Hepatocyte (in vitro differentiated cells): Measurements from ENCODE around the gene ESD. TPM values are rescaled to one million over a fixed set of nuclear protein-coding genes. Genes with fewer than 3 reads are reported as not detected.

Source experiments
- DNase-seq: peaks from one replicate; pipeline ENCODE4 v3.0.0-alpha.2; 2016; ENCODE audit warnings: low spot score
- H2AFZ ChIP-seq: fragments of 200-600 bp; sonication (generic); 2 replicates; pipeline ENCODE4 v1.6.0; 2016; ENCODE audit warnings: antibody characterized with exemption, mild to moderate bottlenecking
- H3K27ac ChIP-seq: fragments of 200-600 bp; sonication (generic); 2 replicates; pipeline ENCODE4 v1.5.1; 2016; ENCODE audit warnings: mild to moderate bottlenecking
- H3K27me3 ChIP-seq: fragments of 200-600 bp; sonication (generic); 2 replicates; pipeline ENCODE4 v1.6.1; 2016
- H3K36me3 ChIP-seq: fragments of 200-600 bp; sonication (generic); replicated peaks from 2 replicates; pipeline ENCODE4 v1.5.1; 2016; ENCODE audit warnings: low read depth; ENCODE audit not compliant: insufficient read depth
- H3K4me1 ChIP-seq: fragments of 200-600 bp; sonication (generic); 2 replicates; pipeline ENCODE4 v1.5.1; 2016; ENCODE audit warnings: mild to moderate bottlenecking, moderate library complexity; ENCODE audit not compliant: insufficient read depth
- H3K4me2 ChIP-seq: fragments of 200-600 bp; sonication (generic); 2 replicates; pipeline ENCODE4 v1.6.0; 2016
- H3K4me3 ChIP-seq: fragments of 200-600 bp; sonication (generic); 2 replicates; pipeline ENCODE4 v1.5.1; 2016; ENCODE audit warnings: mild to moderate bottlenecking
- H3K79me2 ChIP-seq: fragments of 200-600 bp; sonication (generic); 2 replicates; pipeline ENCODE4 v1.6.0; 2017; ENCODE audit warnings: mild to moderate bottlenecking
- H3K9me2 ChIP-seq: fragments of 200-600 bp; sonication (generic); replicated peaks from 2 replicates; pipeline ENCODE4 v1.6.0; 2017; ENCODE audit warnings: mild to moderate bottlenecking; ENCODE audit not compliant: insufficient read depth
- H3K9me3 ChIP-seq: fragments of 200-600 bp; sonication (generic); 2 replicates; pipeline ENCODE4 v1.5.1; 2016; ENCODE audit warnings: low read depth, mild to moderate bottlenecking
- H4K20me1 ChIP-seq: fragments of 200-600 bp; sonication (generic); 2 replicates; pipeline ENCODE4 v1.6.0; 2016; ENCODE audit warnings: mild to moderate bottlenecking; ENCODE audit not compliant: insufficient read depth, poor library complexity, severe bottlenecking
- CTCF ChIP-seq: fragments of 200-600 bp; sonication (generic); IDR thresholded peaks from 2 replicates; pipeline ENCODE4 v1.5.1; 2016; ENCODE audit warnings: antibody characterized with exemption, mild to moderate bottlenecking; ENCODE audit not compliant: poor library complexity
- EZH2 ChIP-seq: fragments of 200-600 bp; sonication (generic); IDR thresholded peaks from 2 replicates; pipeline ENCODE4 v1.6.1; 2016; ENCODE audit warnings: antibody characterized with exemption, mild to moderate bottlenecking, borderline replicate concordance
- EZH2phosphoT487 ChIP-seq: fragments of 200-600 bp; sonication (generic); IDR thresholded peaks from one replicate; pipeline ENCODE4 v1.6.1; 2018; ENCODE audit warnings: antibody characterized with exemption, mild to moderate bottlenecking, low read depth, moderate library complexity; ENCODE audit not compliant: unreplicated experiment, severe bottlenecking
- WGBS: methylation state at CpG from one replicate; pipeline ENCODE4 v1.1.6; 2016; ENCODE audit warnings: low lambda C conversion rate; ENCODE audit errors: missing lambda C conversion rate; 5-methylcytosine and 5-hydroxymethylcytosine counted together
- polyA plus RNA-seq: library from polyadenylated mRNA; unstranded; fragments of >200 nt; fragmentation: Nextera tagmentation; extraction: Ambion mirVana; gene quantifications from 2 replicates; pipeline ENCODE4 v1.2.1, GENCODE V29; 2016
- total RNA-seq: library from RNA; depleted of rRNA; stranded (reverse); fragments of >200 nt; gene quantifications from 2 replicates; pipeline ENCODE4 v1.2.3, GENCODE V29; 2014

The ESD gene
- total and polyA plus RNA-seq, 2 experiments from 2014 or later = 127 to 129 TPM

- no peak overlapping the region for H2AFZ ChIP-seq
- no peaks in the 10 kb centered on the region for H3K4me1 ChIP-seq
- no peak for TF ChIP-seq CTCF
- no peak for TF ChIP-seq EZH2
- no peak for TF ChIP-seq EZH2phosphoT487
- H3K9me2 ChIP-seq = no peaks in the 10 kb centered on the region
- DNase-seq = no peak
- no peak overlapping the region for H3K4me2 ChIP-seq
- no peaks in the 10 kb centered on the region for H3K79me2 ChIP-seq
- no peaks in the 10 kb centered on the region for H4K20me1 ChIP-seq
- no peak overlapping the region for H3K27ac ChIP-seq
- WGBS = 89% methylated on average over 7 of the region's 7 CpGs
- H3K9me3 ChIP-seq = no peaks in the 10 kb centered on the region
- H3K4me3 ChIP-seq = no peak overlapping the region
- no peaks in the 10 kb centered on the region for H3K36me3 ChIP-seq
- H3K27me3 ChIP-seq = no peaks in the 10 kb centered on the region
These were observed 44.9 kb downstream of the ESD start for GRCh38 chr13:46751811-46752635.

DNA sequence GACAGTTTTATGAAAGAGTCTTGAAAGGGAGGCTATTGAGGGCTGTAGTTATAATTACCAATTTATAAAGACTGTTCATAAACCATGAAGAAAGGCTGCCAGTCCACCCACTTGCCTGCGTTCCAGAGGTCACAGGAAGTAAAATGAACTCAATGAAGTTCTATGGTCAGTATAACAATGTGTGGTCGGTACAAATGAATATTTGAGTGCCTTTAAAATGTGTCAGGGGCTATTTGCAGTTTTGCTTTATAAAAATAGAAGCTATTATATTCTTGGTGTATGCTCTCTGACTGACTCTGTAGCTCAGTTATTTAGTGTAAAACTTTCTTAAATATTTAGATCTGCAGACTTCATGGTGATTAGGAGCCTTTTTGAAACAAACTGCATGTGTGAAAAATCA, 47.0 kb downstream of the ESD start:
- WGBS = 89% methylated on average over 2 of the region's 2 CpGs
- no peak overlapping the region for H3K27ac ChIP-seq
- no peak overlapping the region for H3K4me2 ChIP-seq
- no peak for DNase-seq
- no peaks in the 10 kb centered on the region for H3K4me1 ChIP-seq
- no peaks in the 10 kb centered on the region for H3K79me2 ChIP-seq
- no peak overlapping the region for H3K4me3 ChIP-seq
- no peak overlapping the region for H2AFZ ChIP-seq
- H3K9me2 ChIP-seq = no peaks in the 10 kb centered on the region
- no peaks in the 10 kb centered on the region for H3K9me3 ChIP-seq
- TF ChIP-seq EZH2phosphoT487 = no peak
- TF ChIP-seq EZH2 = no peak
- TF ChIP-seq CTCF = no peak
- H3K36me3 ChIP-seq = no peaks in the 10 kb centered on the region
- no peaks in the 10 kb centered on the region for H3K27me3 ChIP-seq
- no peaks in the 10 kb centered on the region for H4K20me1 ChIP-seq

DNA sequence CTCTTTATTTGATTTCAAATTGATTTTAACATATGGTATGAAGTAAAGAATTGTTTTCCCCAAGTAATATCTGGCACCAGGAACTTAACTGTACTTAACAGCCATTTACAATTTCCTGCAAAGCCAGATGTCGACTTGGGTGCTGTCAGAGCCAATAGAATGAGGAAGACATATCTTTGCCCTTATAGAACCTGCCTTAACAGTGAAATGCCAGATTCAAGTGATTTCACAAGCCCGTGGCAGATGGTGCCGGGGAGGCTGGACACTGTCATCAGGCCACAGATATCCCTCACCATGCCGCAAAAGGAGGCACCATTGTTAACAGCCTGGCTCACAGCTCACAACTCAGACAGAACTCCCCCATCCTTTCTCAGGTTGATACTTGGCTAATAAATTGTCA, 48.7 kb downstream of the ESD start:
- 57% methylated on average over 4 of the region's 4 CpGs for WGBS
- no peak for DNase-seq
- H3K4me2 ChIP-seq = no peak overlapping the region
- H3K36me3 ChIP-seq = no peaks in the 10 kb centered on the region
- H3K4me1 ChIP-seq = no peaks in the 10 kb centered on the region
- H3K79me2 ChIP-seq = no peaks in the 10 kb centered on the region
- H3K9me2 ChIP-seq = no peaks in the 10 kb centered on the region
- no peak overlapping the region for H2AFZ ChIP-seq
- no peak overlapping the region for H3K27ac ChIP-seq
- no peak overlapping the region for H3K4me3 ChIP-seq
- no peaks in the 10 kb centered on the region for H3K9me3 ChIP-seq
- H4K20me1 ChIP-seq = no peaks in the 10 kb centered on the region
- H3K27me3 ChIP-seq = no peaks in the 10 kb centered on the region
- no peak for TF ChIP-seq CTCF
- no peak for TF ChIP-seq EZH2
- TF ChIP-seq EZH2phosphoT487 = no peak
